Panc1 (cell line): ENCODE data around the gene ATXN1.

ENCODE experiments used
- CTCF ChIP-seq: fragments of 450-650 bp; IDR thresholded peaks from 2 replicates; pipeline ENCODE4 v1.5.1; 2017; ENCODE audit warnings: mild to moderate bottlenecking
- TCF7L2 ChIP-seq: IDR thresholded peaks from 2 replicates; pipeline ENCODE4 v1.6.1; 2011; ENCODE audit warnings: mild to moderate bottlenecking, low read depth, low read length, inconsistent platforms

DNA sequence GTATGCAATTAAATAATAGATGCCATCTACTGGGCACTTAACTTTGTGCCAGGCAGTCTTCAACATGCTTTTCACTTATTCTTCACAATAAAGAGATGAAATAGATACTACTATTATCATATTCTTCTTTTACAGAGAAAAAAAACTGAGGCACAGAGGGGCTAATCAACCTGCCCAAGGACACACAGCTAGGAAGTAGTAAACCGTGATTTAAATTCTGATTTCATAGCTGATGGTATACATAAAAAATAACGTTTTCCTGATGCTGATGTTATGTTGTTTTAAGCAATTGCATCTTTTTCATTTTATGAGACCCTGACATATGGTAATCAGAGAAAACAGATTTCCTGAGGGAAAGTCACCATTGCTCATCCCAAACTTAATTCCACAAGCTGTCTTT, 45.1 kb upstream of the ATXN1 start:
- TF ChIP-seq CTCF (no peak), TCF7L2 (no peak)
